GM12878 (cell line): ENCODE measurements around the gene RRP12.

ENCODE experiments used
- BRCA1 ChIP-seq: IDR thresholded peaks from 2 replicates; pipeline ENCODE4 v1.6.1; 2011; ENCODE audit warnings: low read depth, low read length, improper control_type of control experiment
- CHD2 ChIP-seq: IDR thresholded peaks from 2 replicates; pipeline ENCODE4 v1.6.1; 2011; ENCODE audit warnings: low read depth, low read length, improper control_type of control experiment, borderline replicate concordance
- EZH2 ChIP-seq: IDR thresholded peaks from 2 replicates; pipeline ENCODE4 v1.6.1; 2012; ENCODE audit warnings: low read depth, mild to moderate bottlenecking, control low read depth, inconsistent platforms, low read length, borderline replicate concordance; ENCODE audit not compliant: control insufficient read depth
- KAT2A ChIP-seq: conservative IDR thresholded peaks from 2 replicates; pipeline ENCODE4 v1.6.1; 2011; ENCODE audit warnings: low read depth, low read length; ENCODE audit not compliant: control insufficient read depth
- NBN ChIP-seq: fragments of 450-650 bp; IDR thresholded peaks from 2 replicates; pipeline ENCODE4 v1.6.1; 2016
- POLR2A ChIP-seq: IDR thresholded peaks from 2 replicates; pipeline ENCODE4 v1.6.1; 2011; ENCODE audit warnings: low read depth, mild to moderate bottlenecking, low read length
- POLR2AphosphoS5 ChIP-seq: IDR thresholded peaks from 2 replicates; pipeline ENCODE4 v1.6.1; 2011; ENCODE audit warnings: mild to moderate bottlenecking, low read length, inconsistent platforms
- RCOR1 ChIP-seq: conservative IDR thresholded peaks from 2 replicates; pipeline ENCODE4 v1.6.1; 2012; ENCODE audit warnings: low read depth, low read length, improper control_type of control experiment
- ZNF384 ChIP-seq: IDR thresholded peaks from 2 replicates; pipeline ENCODE4 v1.6.1; 2012; ENCODE audit warnings: low read depth, mild to moderate bottlenecking, low read length, improper control_type of control experiment, borderline replicate concordance
- TF ChIP-seq, protein P1 (sequence below), 3 experiments: IDR thresholded peaks in 2 of 3; conservative IDR thresholded peaks in 1 of 3; 2 replicates each; pipeline ENCODE4 v1.5.1; 2011; ENCODE audit warnings: low read depth in 3 of 3, low read length in 3 of 3, mild to moderate bottlenecking in 3 of 3, control low read depth in 2 of 3, moderate library complexity in 2 of 3, inconsistent platforms in 1 of 3, mixed read lengths in 1 of 3; ENCODE audit not compliant: control insufficient read depth in 2 of 3, insufficient read depth in 1 of 3; ENCODE audit errors: extremely low read depth in 1 of 3
- TF ChIP-seq, protein P2 (sequence below): IDR thresholded peaks from 2 replicates; pipeline ENCODE4 v1.6.1; 2012; ENCODE audit warnings: improper control_type of control experiment, low read depth, low read length; ENCODE audit not compliant: insufficient replicate concordance
- TF ChIP-seq, protein P3 (sequence below): fragments of 450-650 bp; IDR thresholded peaks from 2 replicates; pipeline ENCODE4 v1.6.1; 2017; ENCODE audit warnings: antibody characterized with exemption, mild to moderate bottlenecking, moderate library complexity

DNA sequence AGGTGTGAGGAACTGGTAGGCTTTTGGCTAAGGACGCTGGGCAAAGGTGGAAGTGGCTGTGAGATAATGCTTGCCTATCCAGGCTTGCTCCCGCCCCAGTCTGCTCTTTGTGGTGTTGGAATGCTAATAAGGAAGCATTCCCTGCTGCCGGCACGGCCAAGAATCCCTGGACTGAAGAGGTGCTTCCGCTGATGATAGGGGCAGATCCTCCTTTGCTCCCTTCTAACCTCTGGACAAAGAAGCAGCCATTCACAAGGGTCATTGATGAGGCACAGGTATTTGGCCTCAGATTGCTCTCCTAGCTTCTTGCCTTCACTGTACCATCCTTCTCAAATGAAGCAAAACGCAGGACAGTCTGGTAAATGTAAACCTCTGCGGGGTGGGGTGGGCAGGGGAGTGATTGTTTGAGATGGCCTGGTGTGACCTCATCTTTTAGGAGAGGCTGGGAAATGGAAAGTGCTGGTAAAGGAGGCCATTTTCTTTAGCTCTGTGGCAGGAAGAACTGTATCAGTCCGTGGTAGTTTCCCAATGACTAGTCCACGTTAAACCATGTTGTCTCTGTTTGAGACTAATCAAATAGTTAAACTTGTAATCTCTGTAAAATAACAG, 26.5 kb upstream of the RRP12 start:
- TF ChIP-seq, protein P1, sequence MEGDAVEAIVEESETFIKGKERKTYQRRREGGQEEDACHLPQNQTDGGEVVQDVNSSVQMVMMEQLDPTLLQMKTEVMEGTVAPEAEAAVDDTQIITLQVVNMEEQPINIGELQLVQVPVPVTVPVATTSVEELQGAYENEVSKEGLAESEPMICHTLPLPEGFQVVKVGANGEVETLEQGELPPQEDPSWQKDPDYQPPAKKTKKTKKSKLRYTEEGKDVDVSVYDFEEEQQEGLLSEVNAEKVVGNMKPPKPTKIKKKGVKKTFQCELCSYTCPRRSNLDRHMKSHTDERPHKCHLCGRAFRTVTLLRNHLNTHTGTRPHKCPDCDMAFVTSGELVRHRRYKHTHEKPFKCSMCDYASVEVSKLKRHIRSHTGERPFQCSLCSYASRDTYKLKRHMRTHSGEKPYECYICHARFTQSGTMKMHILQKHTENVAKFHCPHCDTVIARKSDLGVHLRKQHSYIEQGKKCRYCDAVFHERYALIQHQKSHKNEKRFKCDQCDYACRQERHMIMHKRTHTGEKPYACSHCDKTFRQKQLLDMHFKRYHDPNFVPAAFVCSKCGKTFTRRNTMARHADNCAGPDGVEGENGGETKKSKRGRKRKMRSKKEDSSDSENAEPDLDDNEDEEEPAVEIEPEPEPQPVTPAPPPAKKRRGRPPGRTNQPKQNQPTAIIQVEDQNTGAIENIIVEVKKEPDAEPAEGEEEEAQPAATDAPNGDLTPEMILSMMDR (IDR thresholded peaks at IDR 0.05 in 2 of 3, conservative IDR thresholded peaks at IDR 0.05 in 1 of 3; ENCODE audit: control insufficient read depth in 2 of 3, extremely low read depth in 1 of 3, insufficient read depth in 1 of 3, low read depth in 3 of 3, low read length in 3 of 3) = no peak
- TF ChIP-seq, protein P2, sequence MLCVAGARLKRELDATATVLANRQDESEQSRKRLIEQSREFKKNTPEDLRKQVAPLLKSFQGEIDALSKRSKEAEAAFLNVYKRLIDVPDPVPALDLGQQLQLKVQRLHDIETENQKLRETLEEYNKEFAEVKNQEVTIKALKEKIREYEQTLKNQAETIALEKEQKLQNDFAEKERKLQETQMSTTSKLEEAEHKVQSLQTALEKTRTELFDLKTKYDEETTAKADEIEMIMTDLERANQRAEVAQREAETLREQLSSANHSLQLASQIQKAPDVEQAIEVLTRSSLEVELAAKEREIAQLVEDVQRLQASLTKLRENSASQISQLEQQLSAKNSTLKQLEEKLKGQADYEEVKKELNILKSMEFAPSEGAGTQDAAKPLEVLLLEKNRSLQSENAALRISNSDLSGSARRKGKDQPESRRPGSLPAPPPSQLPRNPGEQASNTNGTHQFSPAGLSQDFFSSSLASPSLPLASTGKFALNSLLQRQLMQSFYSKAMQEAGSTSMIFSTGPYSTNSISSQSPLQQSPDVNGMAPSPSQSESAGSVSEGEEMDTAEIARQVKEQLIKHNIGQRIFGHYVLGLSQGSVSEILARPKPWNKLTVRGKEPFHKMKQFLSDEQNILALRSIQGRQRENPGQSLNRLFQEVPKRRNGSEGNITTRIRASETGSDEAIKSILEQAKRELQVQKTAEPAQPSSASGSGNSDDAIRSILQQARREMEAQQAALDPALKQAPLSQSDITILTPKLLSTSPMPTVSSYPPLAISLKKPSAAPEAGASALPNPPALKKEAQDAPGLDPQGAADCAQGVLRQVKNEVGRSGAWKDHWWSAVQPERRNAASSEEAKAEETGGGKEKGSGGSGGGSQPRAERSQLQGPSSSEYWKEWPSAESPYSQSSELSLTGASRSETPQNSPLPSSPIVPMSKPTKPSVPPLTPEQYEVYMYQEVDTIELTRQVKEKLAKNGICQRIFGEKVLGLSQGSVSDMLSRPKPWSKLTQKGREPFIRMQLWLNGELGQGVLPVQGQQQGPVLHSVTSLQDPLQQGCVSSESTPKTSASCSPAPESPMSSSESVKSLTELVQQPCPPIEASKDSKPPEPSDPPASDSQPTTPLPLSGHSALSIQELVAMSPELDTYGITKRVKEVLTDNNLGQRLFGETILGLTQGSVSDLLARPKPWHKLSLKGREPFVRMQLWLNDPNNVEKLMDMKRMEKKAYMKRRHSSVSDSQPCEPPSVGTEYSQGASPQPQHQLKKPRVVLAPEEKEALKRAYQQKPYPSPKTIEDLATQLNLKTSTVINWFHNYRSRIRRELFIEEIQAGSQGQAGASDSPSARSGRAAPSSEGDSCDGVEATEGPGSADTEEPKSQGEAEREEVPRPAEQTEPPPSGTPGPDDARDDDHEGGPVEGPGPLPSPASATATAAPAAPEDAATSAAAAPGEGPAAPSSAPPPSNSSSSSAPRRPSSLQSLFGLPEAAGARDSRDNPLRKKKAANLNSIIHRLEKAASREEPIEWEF = no peak
- TF ChIP-seq ZNF384 (no peak), NBN (no peak), EZH2 (no peak), RCOR1 (no peak), KAT2A (no peak), POLR2A (no peak; the same call in none of the 2 replicates), CHD2 (no peak), BRCA1 (no peak), POLR2AphosphoS5 (no peak)
- TF ChIP-seq, protein P3, sequence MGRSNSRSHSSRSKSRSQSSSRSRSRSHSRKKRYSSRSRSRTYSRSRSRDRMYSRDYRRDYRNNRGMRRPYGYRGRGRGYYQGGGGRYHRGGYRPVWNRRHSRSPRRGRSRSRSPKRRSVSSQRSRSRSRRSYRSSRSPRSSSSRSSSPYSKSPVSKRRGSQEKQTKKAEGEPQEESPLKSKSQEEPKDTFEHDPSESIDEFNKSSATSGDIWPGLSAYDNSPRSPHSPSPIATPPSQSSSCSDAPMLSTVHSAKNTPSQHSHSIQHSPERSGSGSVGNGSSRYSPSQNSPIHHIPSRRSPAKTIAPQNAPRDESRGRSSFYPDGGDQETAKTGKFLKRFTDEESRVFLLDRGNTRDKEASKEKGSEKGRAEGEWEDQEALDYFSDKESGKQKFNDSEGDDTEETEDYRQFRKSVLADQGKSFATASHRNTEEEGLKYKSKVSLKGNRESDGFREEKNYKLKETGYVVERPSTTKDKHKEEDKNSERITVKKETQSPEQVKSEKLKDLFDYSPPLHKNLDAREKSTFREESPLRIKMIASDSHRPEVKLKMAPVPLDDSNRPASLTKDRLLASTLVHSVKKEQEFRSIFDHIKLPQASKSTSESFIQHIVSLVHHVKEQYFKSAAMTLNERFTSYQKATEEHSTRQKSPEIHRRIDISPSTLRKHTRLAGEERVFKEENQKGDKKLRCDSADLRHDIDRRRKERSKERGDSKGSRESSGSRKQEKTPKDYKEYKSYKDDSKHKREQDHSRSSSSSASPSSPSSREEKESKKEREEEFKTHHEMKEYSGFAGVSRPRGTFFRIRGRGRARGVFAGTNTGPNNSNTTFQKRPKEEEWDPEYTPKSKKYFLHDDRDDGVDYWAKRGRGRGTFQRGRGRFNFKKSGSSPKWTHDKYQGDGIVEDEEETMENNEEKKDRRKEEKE = no peak
